Inflammatory macrophage (primary cell): ENCODE results near the gene FAM222A.
A peak's percentile ranks its signal among the peaks of the same experiment; 100 is the strongest.

Experiments used
- DNase-seq, 2 donors: peaks; one replicate each; pipeline ENCODE4 v3.0.0-alpha.2; 2020 to 2022

The FAM222A gene

DNA sequence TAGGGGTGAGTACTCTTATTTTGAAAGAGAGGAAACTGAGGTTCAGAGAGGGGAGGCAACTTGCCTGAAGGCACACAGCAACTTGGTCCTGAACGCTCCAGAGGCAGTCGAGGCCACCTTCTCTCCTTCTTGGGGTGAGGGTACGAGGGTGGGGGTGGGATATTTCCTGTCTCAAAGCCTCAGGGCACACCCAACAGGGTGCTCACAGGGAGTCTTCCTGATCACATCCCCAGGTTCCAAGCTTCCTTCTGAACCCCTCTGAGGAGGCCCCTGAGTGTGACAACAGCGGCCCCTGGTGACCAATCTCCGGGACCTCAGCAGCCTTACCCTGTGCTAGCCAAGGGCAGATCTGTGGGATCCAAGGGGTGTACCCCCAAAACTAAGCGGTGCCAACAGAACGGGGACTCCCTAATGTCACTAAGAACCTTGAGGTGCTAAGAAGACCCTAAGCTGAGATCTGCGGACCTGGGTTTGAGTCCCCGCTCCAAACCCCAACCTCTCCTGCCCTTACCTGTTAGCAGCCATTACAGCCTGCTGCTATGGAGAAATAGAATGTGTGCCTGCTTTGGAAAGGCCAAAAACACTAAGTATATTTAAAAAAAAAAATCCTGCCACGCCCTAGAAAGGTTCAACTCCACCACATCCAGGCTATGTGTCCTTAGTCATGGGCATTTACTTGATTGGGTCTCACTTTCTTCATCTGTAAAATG lies 61.7 kb downstream of the FAM222A start:
- peak; percentile 62 to 74 for DNase-seq

DNA sequence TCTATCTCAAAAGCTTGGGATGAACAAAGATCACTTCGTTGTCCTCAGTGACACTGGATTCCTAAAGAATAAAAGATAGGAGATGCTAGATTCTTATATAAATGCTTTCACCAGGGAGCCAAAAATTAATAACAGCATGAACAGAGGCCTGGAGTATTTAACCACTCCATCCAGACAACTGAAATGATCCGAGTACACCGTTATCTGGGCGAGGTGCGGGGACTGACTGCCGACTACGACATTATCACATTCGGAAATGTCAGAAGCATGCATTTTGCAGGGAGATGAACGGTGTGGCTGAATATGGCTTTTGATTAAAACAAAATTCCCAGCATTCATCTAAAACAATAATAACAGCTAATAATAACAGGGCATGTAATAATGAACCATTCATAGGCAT lies 63.0 kb downstream of the FAM222A start:
- DNase-seq: no peak

GRCh38 chr12:109777544-109777943 lies 63.9 kb downstream of the FAM222A start:
- DNase-seq: peak; percentile 23 to 30

DNA sequence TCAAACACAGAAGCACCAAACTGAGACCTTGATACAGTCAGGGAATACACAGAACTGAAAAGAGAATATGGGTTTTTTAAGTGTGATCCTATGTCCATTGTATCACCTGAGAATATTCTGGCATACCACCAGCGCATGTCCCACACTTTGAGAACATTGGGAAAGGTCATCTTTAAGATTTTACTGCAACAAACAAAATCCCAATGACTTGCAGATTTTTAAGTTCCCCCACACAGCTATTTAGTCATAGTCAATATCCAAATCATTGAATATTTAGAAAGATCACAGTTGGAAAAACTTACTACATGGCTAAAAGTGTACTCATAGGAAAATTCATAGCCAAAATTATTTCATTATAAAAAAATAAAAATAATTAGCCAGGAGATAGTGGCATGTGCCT lies 65.1 kb downstream of the FAM222A start:
- no peak for DNase-seq

DNA sequence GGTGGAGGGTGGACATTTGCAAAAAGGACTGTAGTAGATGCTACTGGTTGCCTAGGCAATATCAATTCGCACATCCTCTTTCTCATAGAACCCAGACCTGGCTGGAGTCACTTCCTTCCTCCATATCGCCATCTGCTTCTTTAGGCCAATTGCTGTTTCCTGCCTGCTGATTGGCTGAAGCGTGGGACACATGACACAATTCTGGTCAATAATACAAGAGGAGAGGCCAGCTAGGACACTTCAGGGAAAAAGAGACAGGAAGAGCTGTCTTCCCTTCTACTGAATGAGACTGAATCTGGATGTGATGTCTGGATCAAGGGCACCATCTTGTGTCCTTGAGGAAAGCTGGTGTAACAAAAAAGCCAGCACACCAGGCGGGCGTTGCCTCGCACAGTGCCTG lies 65.8 kb downstream of the FAM222A start:
- peak; percentile 24 to 61 for DNase-seq

- DNase-seq: no peak
These were observed 68.2 kb downstream of the FAM222A start for GRCh38 chr12:109781668-109782325.

DNA sequence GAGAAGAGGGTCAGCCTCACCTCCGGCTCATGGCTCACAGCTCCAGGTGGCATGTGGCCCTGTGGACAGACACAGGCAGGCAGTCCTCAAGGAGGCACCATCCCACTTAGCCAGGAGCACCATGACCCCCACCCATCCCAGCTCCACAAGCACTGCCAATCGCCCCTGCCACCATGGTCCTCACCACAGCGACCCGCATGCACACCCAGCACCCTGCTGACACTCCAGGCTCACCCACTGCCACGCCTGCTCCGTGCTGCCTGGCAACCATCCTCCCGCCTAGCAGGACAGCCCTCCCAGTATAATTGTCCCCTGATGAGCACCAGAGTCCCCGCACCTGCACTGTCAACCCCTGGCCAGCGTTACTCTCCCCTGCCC lies 68.7 kb downstream of the FAM222A start:
- DNase-seq: no peak

GRCh38 chr12:109783135-109783964 lies 69.7 kb downstream of the FAM222A start:
- no peak for DNase-seq

DNA sequence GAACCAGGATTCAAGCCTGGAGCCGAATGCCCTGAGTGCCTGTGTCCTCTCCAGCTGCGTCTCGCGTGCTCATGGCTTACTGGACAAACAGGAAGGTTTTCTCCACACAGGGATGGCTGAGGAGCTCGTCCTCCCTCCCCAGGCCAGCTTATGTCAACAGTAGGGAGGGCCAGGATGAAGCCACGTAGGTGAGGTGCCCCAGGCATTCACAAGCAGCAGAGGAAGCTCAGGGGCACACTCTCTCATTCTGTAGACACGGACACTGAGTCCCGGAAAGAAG lies 70.3 kb downstream of the FAM222A start:
- DNase-seq: no peak

- DNase-seq: no peak
These were observed 72.2 kb downstream of the FAM222A start for GRCh38 chr12:109785854-109786253.

DNA sequence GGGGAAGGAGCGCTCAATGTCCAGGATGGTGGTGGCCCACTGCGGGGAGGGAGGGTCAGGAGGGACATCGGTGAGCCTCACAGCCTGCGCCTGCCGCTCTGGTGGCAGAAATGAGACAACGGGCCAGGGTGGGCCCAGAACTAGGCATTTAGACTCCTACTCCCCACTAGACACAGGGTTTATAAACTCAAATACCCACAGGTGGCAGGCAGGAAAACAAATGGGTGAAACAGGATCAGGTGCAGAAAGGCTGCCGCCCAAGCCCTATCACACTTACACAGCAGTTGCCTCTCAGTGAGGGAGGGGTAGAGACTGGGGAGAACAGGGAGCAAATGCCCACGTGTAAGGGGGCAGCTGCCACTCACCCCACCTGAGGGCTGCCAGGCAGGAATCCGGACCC lies 73.2 kb downstream of the FAM222A start:
- DNase-seq: no peak

DNA sequence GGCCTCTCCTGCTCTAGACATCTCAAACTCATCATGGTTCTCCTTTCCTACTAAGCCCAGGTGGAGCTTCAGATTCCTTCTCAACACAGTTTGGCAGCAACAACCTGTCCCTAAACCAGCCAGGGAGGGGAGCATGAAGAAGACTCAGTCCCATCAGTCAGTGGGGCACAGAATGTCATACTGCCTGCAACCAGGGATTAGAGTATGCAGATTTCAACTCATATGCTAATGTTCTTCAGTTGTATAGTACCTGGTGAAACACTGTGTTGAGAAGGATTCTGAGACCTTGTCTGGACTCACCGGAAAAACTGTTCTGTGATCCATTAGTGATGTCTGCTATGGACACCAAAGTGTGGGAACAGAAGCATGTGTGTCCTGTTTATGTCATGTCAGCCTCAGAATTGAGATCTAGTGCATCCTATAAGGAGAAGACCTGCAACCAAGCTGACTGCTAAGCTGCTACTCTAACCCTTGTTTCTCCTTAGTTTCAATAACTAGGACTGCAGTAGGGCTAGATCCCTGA lies 76.0 kb downstream of the FAM222A start:
- DNase-seq: no peak

- DNase-seq: no peak
These were observed 79.4 kb downstream of the FAM222A start for GRCh38 chr12:109792992-109793391.

DNA sequence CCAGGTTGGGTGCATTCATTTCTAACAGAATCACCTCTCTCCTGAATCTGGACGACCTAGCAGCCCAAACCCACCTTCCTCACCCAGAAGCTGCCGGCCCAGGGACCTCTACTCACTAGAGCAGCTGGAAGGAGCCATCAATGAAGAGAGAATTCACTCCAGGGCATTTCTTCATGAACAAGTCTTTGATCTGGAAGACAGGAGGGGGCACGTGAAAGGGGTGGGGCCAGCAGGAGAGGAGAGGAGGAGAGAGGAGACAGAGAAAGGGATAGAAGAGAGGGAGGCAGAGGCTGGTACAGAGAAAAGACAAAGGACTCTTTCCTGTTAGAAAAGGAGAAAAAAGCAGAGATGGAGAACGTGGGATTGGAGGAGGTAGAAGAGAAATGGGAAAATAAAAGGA lies 79.8 kb downstream of the FAM222A start:
- no peak for DNase-seq

- DNase-seq: no peak
These were observed 80.3 kb downstream of the FAM222A start for GRCh38 chr12:109793826-109794501.

GRCh38 chr12:109795023-109795422 lies 81.4 kb downstream of the FAM222A start:
- DNase-seq: no peak

- DNase-seq: no peak
These were observed 82.4 kb downstream of the FAM222A start for GRCh38 chr12:109796057-109796456.

GRCh38 chr12:109797905-109798669 lies 84.5 kb downstream of the FAM222A start:
- DNase-seq: no peak

GRCh38 chr12:109798691-109799090 lies 85.1 kb downstream of the FAM222A start:
- no peak for DNase-seq

DNA sequence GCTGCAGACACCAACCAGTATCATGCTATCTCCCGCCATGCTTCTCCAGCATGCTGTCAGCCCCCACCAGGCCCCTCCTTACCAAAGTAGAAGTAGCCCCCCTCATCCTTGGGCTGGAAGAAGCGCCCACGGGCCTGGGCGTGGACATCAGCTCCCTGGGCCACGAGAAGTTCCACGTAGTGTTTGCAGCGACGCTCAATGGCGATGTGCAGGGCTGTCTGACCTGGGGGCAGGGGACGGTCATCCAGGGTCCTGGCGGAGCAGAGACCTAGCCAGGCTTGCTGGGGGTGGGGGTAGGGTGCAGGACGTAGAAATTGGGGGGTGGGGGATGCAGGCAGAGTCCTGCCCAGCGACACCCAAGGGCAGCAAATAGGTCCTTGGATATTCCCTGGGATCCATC lies 86.9 kb downstream of the FAM222A start:
- no peak for DNase-seq

DNA sequence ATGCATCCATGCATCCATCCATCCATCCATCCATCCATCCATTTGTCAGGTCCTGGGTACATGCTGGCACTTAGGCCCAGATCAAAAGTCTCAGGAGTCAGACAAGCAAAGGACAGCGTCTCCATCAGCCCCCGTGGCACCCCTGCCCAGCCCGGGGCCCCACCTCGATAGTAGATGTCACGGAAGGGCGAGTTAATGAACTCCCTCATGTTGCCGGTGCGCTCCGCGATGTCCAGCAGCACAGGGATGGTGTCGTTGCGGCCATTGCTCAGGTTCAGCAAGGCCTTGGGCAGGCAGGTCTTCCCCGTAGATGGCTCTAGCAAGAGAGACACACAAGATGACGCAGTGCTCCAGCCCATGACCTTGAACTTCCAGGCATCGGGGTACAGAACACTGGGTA lies 89.2 kb downstream of the FAM222A start:
- DNase-seq: no peak

GRCh38 chr12:109803678-109804077 lies 90.1 kb downstream of the FAM222A start:
- no peak for DNase-seq
